Vagina (tissue), 2 donors: Measurements from ENCODE around the gene MSANTD1.

Experiments used
- CTCF ChIP-seq, 3 experiments: fragments of 450-650 bp in 2 of 3; fragments of 200-600 bp in 1 of 3; sonication (generic) in 1 of 3; IDR thresholded peaks; one replicate each; pipeline ENCODE4 v1.5.1; 2017 to 2019; ENCODE audit warnings: antibody characterized with exemption in 3 of 3, mild to moderate bottlenecking in 2 of 3, moderate library complexity in 2 of 3
- POLR2AphosphoS5 ChIP-seq, 2 donors: sonication (generic); formaldehyde crosslinking; IDR thresholded peaks; one replicate each; pipeline ENCODE4 v1.9.0; 2017; ENCODE audit warnings: antibody characterized with exemption in 2 of 2, mild to moderate bottlenecking in 2 of 2, low read depth in 1 of 2; ENCODE audit not compliant: insufficient read depth in 1 of 2

- TF ChIP-seq POLR2AphosphoS5 (IDR thresholded peaks at IDR 0.05; ENCODE audit: insufficient read depth in 1 of 2, low read depth in 1 of 2) = no peak
- TF ChIP-seq CTCF (IDR thresholded peaks at IDR 0.05) = no peak
These were observed 7.9 kb upstream of the MSANTD1 start for GRCh38 chr4:3240936-3241522.
